ENCODE data around the gene UBE2Q1. TPM values are rescaled to one million over a fixed set of nuclear protein-coding genes. Genes with fewer than 3 reads are reported as not detected.

Gene UBE2Q1
- total RNA-seq, 1 experiment from 2014 or later, result 62.7 TPM

- TF ChIP-seq IRF1 (CRISPR knock-in tag; IDR thresholded peaks at IDR 0.05) (peak; percentile 27; the same call in 1 of the 2 replicates), TCF7 (CRISPR knock-in tag; IDR thresholded peaks at IDR 0.05; ENCODE audit: low read depth) (peak; percentile 89; the same call in 1 of the 2 replicates), NFE2L1 (CRISPR knock-in tag; IDR thresholded peaks at IDR 0.05) (peak; percentile 91), PREB (CRISPR knock-in tag; IDR thresholded peaks at IDR 0.05; ENCODE audit: borderline replicate concordance) (no peak), PRDM15 (CRISPR knock-in tag; IDR thresholded peaks at IDR 0.05) (peak; percentile 45; the same call in 1 of the 2 replicates), NR2C2 (CRISPR knock-in tag; IDR thresholded peaks at IDR 0.05) (peak; percentile 73), ARID4B (CRISPR knock-in tag; IDR thresholded peaks at IDR 0.05; ENCODE audit: borderline replicate concordance) (peak; percentile 97), ZNF512 (CRISPR knock-in tag; IDR thresholded peaks at IDR 0.05; ENCODE audit: borderline replicate concordance) (no peak), E2F4 (CRISPR knock-in tag; IDR thresholded peaks at IDR 0.05; ENCODE audit: borderline replicate concordance, low read depth) (peak; percentile 57; the same call in 1 of the 2 replicates), AFF4 (CRISPR knock-in tag; IDR thresholded peaks at IDR 0.05; ENCODE audit: borderline replicate concordance) (0 out of 2 replicates have a peak, but pooled peaks have one; percentile 58), CDX4 (CRISPR knock-in tag; IDR thresholded peaks at IDR 0.05; ENCODE audit: borderline replicate concordance) (no peak), ZNF232 (CRISPR knock-in tag; IDR thresholded peaks at IDR 0.05) (peak; percentile 95), ZNF219 (CRISPR knock-in tag; IDR thresholded peaks at IDR 0.05; ENCODE audit: borderline replicate concordance) (no peak), ZNF396 (CRISPR knock-in tag; IDR thresholded peaks at IDR 0.05; ENCODE audit: borderline replicate concordance) (no peak), ZBTB21 (CRISPR knock-in tag; IDR thresholded peaks at IDR 0.05; ENCODE audit: borderline replicate concordance) (peak; percentile 90), ETV6 (CRISPR knock-in tag; IDR thresholded peaks at IDR 0.05) (peak; percentile 77), FOXP1 (CRISPR knock-in tag; IDR thresholded peaks at IDR 0.05; ENCODE audit: borderline replicate concordance) (peak; percentile 98), FOXK1 (CRISPR knock-in tag; IDR thresholded peaks at IDR 0.05) (peak; percentile 80), ZNF138 (CRISPR knock-in tag; conservative IDR thresholded peaks at IDR 0.05) (peak; percentile 93), ZNF416 (CRISPR knock-in tag; IDR thresholded peaks at IDR 0.05) (no peak)
Observed at GRCh38 chr1:154502744-154503115, 55.7 kb downstream of the UBE2Q1 start (continued).

Data from WTC11 (cell line).